Skin epidermis (tissue), 12 donors: ENCODE results near the gene FAM174C.

ENCODE experiments used
- H3K27ac ChIP-seq, 21 experiments: fragments of 200-600 bp; sonication (generic) in 11 of 21; one replicate each; pipeline ENCODE4 v1.5.0; 2020; ENCODE audit warnings: mild to moderate bottlenecking in 3 of 21, inconsistent platforms in 2 of 21, moderate library complexity in 2 of 21
- H3K4me3 ChIP-seq, 7 experiments: fragments of 200-600 bp; sonication (generic) in 2 of 7; one replicate each; pipeline ENCODE4 v1.5.0; 2020; ENCODE audit warnings: inconsistent platforms in 2 of 7, mild to moderate bottlenecking in 2 of 7, moderate library complexity in 1 of 7

Gene FAM174C

GRCh38 chr19:1325568-1326294 lies 50.4 kb downstream of the FAM174C start:
- H3K4me3 ChIP-seq, result peak overlapping the region in 4 of 7 experiments; percentile 17 to 31 (median 24)

GRCh38 chr19:1327125-1327524 lies 51.8 kb downstream of the FAM174C start:
- no peak overlapping the region for H3K27ac ChIP-seq
- no peak overlapping the region for H3K4me3 ChIP-seq

More at GRCh38 chr19:1325568-1326294, 50.4 kb downstream of the FAM174C start:
- no peak overlapping the region for H3K27ac ChIP-seq
